NT2/D1 (cell line): Measurements from ENCODE around the gene FUT3.
"Not testable (repeated sequence)": the region's sequence is repeated elsewhere in the genome, so short reads cannot be mapped to it uniquely, and the experiment has no call there.

Experiments used
- YY1 ChIP-seq: IDR thresholded peaks from 2 replicates; pipeline ENCODE4 v1.6.1; 2011; ENCODE audit not compliant: insufficient read length, insufficient read depth
- ZNF274 ChIP-seq: IDR thresholded peaks from 2 replicates; pipeline ENCODE4 v1.6.1; 2011; ENCODE audit warnings: mild to moderate bottlenecking, low read depth, low read length

GRCh38 chr19:5883157-5883873, 32.1 kb upstream of the FUT3 start:
- TF ChIP-seq YY1, ZNF274: not testable (repeated sequence)
